ENCODE measurements around the gene CXXC5. TPM values are rescaled to one million over a fixed set of nuclear protein-coding genes. Genes with fewer than 3 reads are reported as not detected.

CXXC5 gene
- total and polyA plus RNA-seq, 2 experiments from 2014 or later: 90.9 to 106 TPM

- no peaks in the 10 kb centered on the region for H3K36me3 ChIP-seq (replicated peaks; ENCODE audit: insufficient read depth, low read depth)
- 37% methylated on average over 12 of the region's 14 CpGs for WGBS (ENCODE audit: low lambda C conversion rate, missing lambda C conversion rate)
- DNase-seq (ENCODE audit: low spot score): peak; percentile 88
- H4K20me1 ChIP-seq (ENCODE audit: insufficient read depth, poor library complexity, severe bottlenecking): peaks cover 33% of the 10 kb centered on the region
- TF ChIP-seq EZH2phosphoT487 (IDR thresholded peaks at IDR 0.05; ENCODE audit: low read depth, severe bottlenecking, unreplicated experiment): no peak
- no peak for TF ChIP-seq EZH2 (IDR thresholded peaks at IDR 0.05; ENCODE audit: borderline replicate concordance)
- TF ChIP-seq CTCF (IDR thresholded peaks at IDR 0.05; ENCODE audit: poor library complexity): no peak
- peaks cover 72% of the 10 kb centered on the region for H3K79me2 ChIP-seq
- peaks cover 65% of the 10 kb centered on the region for H3K4me1 ChIP-seq (ENCODE audit: insufficient read depth)
- no peaks in the 10 kb centered on the region for H3K9me2 ChIP-seq (replicated peaks; ENCODE audit: insufficient read depth)
- H3K4me3 ChIP-seq: peak overlapping the region; percentile 97
- no peak overlapping the region for H2AFZ ChIP-seq
- H3K27me3 ChIP-seq: no peaks in the 10 kb centered on the region
- peak overlapping the region; percentile 93 for H3K27ac ChIP-seq
- H3K9me3 ChIP-seq (ENCODE audit: low read depth): no peaks in the 10 kb centered on the region
- peak overlapping the region; percentile 94 for H3K4me2 ChIP-seq
These were observed 3.1 kb downstream of the CXXC5 start for GRCh38 chr5:139651043-139651834.

GRCh38 chr5:139651853-139652787 lies 4.0 kb downstream of the CXXC5 start:
- Histone ChIP-seq H3K9me2 (replicated peaks; ENCODE audit: insufficient read depth) (no peaks in the 10 kb centered on the region), H3K4me1 (ENCODE audit: insufficient read depth) (peaks cover 66% of the 10 kb centered on the region), H3K4me2 (peak overlapping the region; percentile 94), H3K27ac (peak overlapping the region; percentile 93), H3K79me2 (peaks cover 80% of the 10 kb centered on the region), H2AFZ (no peak overlapping the region), H3K27me3 (no peaks in the 10 kb centered on the region), H3K36me3 (replicated peaks; ENCODE audit: insufficient read depth, low read depth) (no peaks in the 10 kb centered on the region), H3K9me3 (ENCODE audit: low read depth) (no peaks in the 10 kb centered on the region), H4K20me1 (ENCODE audit: insufficient read depth, poor library complexity, severe bottlenecking) (peaks cover 41% of the 10 kb centered on the region), H3K4me3 (no peak overlapping the region)
- TF ChIP-seq EZH2phosphoT487 (IDR thresholded peaks at IDR 0.05; ENCODE audit: low read depth, severe bottlenecking, unreplicated experiment) (no peak), CTCF (IDR thresholded peaks at IDR 0.05; ENCODE audit: poor library complexity) (no peak), EZH2 (IDR thresholded peaks at IDR 0.05; ENCODE audit: borderline replicate concordance) (no peak)
- WGBS (ENCODE audit: low lambda C conversion rate, missing lambda C conversion rate): 22% methylated on average over 23 of the region's 23 CpGs
- DNase-seq (ENCODE audit: low spot score): peak; percentile 88

- peaks cover 46% of the 10 kb centered on the region for H4K20me1 ChIP-seq (ENCODE audit: insufficient read depth, poor library complexity, severe bottlenecking)
- DNase-seq (ENCODE audit: low spot score): no peak
These were observed 4.7 kb downstream of the CXXC5 start for GRCh38 chr5:139652788-139653241.

More at GRCh38 chr5:139652788-139653241, 4.7 kb downstream of the CXXC5 start:
- H3K9me3 ChIP-seq (ENCODE audit: low read depth): no peaks in the 10 kb centered on the region
- peak overlapping the region; percentile 93 for H3K27ac ChIP-seq
- H3K4me2 ChIP-seq: peak overlapping the region; percentile 94
- peaks cover 66% of the 10 kb centered on the region for H3K4me1 ChIP-seq (ENCODE audit: insufficient read depth)
- peaks cover 85% of the 10 kb centered on the region for H3K79me2 ChIP-seq
- no peak overlapping the region for H3K4me3 ChIP-seq
- no peaks in the 10 kb centered on the region for H3K27me3 ChIP-seq
- WGBS (ENCODE audit: low lambda C conversion rate, missing lambda C conversion rate): 31% methylated on average over 5 of the region's 5 CpGs
- no peaks in the 10 kb centered on the region for H3K9me2 ChIP-seq (replicated peaks; ENCODE audit: insufficient read depth)
- no peak overlapping the region for H2AFZ ChIP-seq
- H3K36me3 ChIP-seq (replicated peaks; ENCODE audit: insufficient read depth, low read depth): no peaks in the 10 kb centered on the region
- TF ChIP-seq CTCF (IDR thresholded peaks at IDR 0.05; ENCODE audit: poor library complexity): no peak
- no peak for TF ChIP-seq EZH2phosphoT487 (IDR thresholded peaks at IDR 0.05; ENCODE audit: low read depth, severe bottlenecking, unreplicated experiment)
- no peak for TF ChIP-seq EZH2 (IDR thresholded peaks at IDR 0.05; ENCODE audit: borderline replicate concordance)
